HFF-Myc (cell line): Measurements from ENCODE around the gene PTX4.

Experiments used
- DNase-seq: peaks from one replicate; pipeline ENCODE4 v3.0.0-alpha.2; 2011; ENCODE audit warnings: low read depth; ENCODE audit errors: extremely low read depth
- H3K4me3 ChIP-seq: replicated peaks from 2 replicates; pipeline ENCODE4 v1.5.1; 2011; ENCODE audit warnings: low read depth, mild to moderate bottlenecking, control low read depth, low read length
- TF ChIP-seq, protein P1 (sequence below): IDR thresholded peaks from 2 replicates; pipeline ENCODE4 v1.5.1; 2012; ENCODE audit warnings: mild to moderate bottlenecking, low read depth, low read length, control low read depth; ENCODE audit errors: missing control alignments

The PTX4 gene

DNA sequence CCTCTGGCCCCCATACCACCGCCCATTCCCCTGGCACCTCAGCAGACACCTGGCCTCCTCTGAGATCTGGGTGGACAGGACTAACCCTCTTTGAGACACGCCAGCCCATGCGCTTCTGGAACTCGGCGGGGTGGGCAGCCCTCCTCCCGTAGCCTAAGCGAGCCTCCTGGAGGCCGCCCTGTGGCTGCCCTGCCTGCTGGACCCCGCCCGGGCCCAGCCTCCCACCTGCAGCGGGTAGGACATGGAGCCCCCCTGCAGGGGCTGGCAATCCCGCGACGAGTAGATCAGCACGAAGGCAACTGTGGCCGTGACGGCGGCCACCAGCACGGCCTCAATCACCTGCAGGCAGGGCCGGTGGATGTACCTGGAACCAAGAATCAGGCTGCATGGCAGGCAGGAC is 36.2 kb downstream of the PTX4 start:
- H3K4me3 ChIP-seq: no peak overlapping the region
- TF ChIP-seq, protein P1, sequence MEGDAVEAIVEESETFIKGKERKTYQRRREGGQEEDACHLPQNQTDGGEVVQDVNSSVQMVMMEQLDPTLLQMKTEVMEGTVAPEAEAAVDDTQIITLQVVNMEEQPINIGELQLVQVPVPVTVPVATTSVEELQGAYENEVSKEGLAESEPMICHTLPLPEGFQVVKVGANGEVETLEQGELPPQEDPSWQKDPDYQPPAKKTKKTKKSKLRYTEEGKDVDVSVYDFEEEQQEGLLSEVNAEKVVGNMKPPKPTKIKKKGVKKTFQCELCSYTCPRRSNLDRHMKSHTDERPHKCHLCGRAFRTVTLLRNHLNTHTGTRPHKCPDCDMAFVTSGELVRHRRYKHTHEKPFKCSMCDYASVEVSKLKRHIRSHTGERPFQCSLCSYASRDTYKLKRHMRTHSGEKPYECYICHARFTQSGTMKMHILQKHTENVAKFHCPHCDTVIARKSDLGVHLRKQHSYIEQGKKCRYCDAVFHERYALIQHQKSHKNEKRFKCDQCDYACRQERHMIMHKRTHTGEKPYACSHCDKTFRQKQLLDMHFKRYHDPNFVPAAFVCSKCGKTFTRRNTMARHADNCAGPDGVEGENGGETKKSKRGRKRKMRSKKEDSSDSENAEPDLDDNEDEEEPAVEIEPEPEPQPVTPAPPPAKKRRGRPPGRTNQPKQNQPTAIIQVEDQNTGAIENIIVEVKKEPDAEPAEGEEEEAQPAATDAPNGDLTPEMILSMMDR: no peak
- DNase-seq: no peak

DNA sequence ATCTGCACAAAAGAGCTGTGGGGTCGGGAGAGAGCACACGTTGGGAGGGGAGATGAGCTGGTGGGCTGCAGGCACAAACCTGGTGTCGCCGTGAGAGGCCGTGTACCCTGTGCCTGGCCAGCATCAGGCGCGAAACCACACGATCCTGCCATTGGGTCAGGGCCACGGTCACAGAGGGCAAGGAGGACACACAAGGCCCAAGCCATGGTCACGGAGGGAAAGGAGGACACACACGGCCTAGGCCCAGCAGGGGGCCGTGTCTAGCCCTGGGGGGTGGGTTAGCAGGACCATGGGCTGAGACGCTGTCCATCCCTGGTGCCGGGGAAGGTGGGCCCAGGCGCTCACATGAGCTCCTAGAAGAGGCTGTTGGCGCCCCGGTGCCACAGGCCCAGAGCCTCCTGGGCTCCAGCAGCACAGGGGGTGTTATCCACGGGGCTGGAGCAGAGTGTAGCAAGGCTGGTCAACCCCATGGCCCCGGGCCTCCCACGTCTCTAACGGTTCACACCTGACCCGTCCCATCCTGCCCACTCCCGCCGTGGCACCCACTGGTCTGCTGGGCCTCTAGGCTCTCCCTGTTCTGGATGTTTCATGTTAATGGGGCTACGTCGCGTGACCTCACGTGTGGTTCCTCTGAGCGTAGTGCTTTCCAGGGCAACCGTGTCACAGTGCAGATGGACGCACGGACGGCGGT is 36.9 kb downstream of the PTX4 start:
- TF ChIP-seq, protein P1: no peak
- DNase-seq: no peak
- H3K4me3 ChIP-seq: no peak overlapping the region

DNA sequence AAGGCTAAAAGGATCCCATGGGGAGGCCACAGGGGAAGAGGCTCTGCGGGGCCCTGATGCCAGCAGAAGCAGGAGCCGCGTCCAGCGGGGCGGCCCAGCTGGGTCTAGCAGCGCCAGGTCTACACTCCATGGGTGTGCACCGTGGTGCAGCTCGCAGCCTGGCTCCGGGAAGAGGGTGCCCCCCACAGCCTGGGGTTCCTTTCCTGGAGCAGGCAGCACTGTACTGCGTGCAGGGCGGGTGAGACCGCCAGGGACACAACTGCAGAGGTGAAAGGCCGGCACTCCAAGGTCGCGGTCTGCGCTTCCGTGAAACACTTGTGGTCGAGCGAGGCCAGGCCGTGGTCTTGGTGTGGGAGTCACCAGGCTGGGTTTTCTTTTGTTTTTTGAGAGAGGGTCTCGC is 37.9 kb downstream of the PTX4 start:
- DNase-seq: no peak
- H3K4me3 ChIP-seq: no peak overlapping the region
- TF ChIP-seq, protein P1: no peak

DNA sequence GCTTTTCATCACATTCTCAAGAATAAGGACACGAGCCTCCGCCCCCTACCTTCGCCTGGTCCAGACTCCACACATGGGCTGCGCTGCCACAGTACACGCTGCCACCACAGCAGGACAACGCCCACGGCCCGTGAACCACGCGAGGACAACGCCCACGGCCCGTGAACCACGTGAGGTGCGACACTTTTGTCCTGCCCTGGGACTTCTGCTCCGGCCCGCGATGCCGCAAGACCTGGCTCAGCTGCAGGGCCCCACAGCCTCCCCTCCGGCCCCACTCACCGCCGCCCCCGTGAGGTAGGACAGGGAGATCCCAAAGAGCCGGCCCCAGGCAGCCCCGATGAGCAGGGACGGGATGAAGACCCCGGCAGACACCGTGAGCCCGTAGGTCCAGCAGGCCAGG is 38.5 kb downstream of the PTX4 start:
- H3K4me3 ChIP-seq: no peak overlapping the region
- TF ChIP-seq, protein P1: peak; percentile 4
- DNase-seq: no peak

DNA sequence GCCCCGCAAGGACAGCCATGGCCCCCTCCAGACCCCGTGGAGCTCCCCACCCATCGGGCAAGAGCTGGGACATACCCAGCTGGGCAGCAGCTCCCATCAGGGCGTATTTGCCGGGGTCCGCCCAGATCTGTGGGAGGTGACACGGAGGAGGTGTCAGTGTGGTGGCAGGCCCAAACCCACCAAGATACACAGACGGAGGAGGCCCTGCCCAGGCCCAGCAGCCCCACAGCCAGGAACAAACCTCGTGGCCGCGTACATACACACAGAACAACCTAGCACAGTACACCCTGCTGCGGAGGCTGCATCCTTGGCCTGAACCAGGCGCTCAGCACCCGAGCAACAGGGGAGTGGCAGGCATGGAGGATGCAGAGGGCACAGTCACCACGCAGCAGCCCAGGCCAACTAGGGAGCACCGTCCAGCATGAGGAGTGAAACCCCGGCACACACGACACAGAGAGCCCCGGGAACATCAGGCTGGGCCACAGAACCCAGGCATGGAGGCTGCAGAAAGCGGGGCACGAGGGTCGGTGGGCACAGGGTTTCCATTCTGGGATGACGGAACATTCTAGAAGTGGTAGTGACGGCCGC is 39.4 kb downstream of the PTX4 start:
- no peak for DNase-seq
- H3K4me3 ChIP-seq: no peak overlapping the region
- TF ChIP-seq, protein P1: no peak

DNA sequence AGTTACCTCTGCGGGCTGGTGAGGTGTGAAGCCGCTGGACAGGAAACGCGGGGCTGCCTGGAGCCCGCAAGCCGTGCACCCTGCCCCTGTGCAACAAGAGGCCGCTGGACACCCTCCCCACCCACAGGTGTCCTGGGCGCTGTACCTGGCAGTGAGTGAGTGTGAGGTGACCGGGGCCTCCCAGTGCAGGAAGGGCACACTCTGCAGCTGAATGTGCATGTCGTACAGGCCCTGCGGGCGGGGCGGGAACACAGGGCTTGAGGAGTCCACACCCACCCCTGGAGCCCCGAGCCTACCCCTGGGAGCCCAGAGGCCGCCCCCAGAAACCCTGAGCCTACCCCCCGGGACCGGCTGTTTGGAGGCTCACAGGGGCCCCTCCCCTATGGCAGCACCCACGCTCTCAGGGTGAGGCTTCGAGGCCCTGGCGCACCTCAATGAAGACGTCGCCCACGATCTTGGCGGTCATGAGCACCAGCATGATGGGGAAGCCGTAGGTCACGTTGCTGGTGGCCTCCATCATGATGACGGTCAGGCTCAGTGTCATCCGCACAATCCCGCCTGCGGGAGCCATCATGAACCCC is 40.1 kb downstream of the PTX4 start:
- no peak overlapping the region for H3K4me3 ChIP-seq
- DNase-seq: no peak
- TF ChIP-seq, protein P1: no peak

DNA sequence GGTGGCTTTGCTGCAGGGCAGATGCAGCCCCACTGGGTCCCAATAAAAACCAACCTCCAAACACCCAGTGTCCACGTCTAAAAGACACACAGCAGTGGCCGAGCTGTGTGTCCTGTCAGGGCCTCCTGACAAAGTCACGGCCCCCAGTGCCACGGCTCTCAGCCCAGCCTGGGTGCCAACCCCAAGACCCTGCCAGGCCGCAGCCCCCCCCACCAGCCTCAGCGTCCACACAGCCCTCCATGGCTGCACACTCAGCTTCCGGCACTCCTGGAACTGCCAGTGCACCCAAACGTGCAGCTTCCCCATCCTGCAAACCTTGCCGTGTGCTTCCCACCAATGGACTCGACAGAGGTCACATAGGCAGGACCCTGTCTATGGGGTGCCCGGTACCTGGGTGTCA is 40.8 kb downstream of the PTX4 start:
- TF ChIP-seq, protein P1: no peak
- no peak for DNase-seq
- H3K4me3 ChIP-seq: no peak overlapping the region
